IPS DF 4.7 (cell line): ENCODE results near the gene SLC16A7.
"Not testable (repeated sequence)": the region's sequence is repeated elsewhere in the genome, so short reads cannot be mapped to it uniquely, and the experiment has no call there.

Source experiments
- DNase-seq: peaks from one replicate; pipeline ENCODE4 v3.0.0-alpha.2; 2013; ENCODE audit warnings: low spot score; ENCODE audit errors: extremely low read depth

Gene SLC16A7

GRCh38 chr12:59595883-59596540 is at the start of gene SLC16A7:
Gene SLC16A7, plus strand, starts transcription at chr12:59596029. Its CDS starts 108,773 bp downstream, at chr12:59704802.
- no peak for DNase-seq

GRCh38 chr12:59548930-59549329 is 46.9 kb upstream of the SLC16A7 start:
- no peak for DNase-seq

- DNase-seq: no peak
Measured at GRCh38 chr12:59559696-59560095, 36.1 kb upstream of the SLC16A7 start.

GRCh38 chr12:59570145-59570544 is 25.7 kb upstream of the SLC16A7 start:
- no peak for DNase-seq

- DNase-seq: no peak
Measured at GRCh38 chr12:59574406-59574805, 21.4 kb upstream of the SLC16A7 start.

GRCh38 chr12:59575826-59576225 is 20.0 kb upstream of the SLC16A7 start:
- no peak for DNase-seq

- no peak for DNase-seq
Measured at GRCh38 chr12:59578254-59578653, 17.6 kb upstream of the SLC16A7 start.

- no peak for DNase-seq
Measured at GRCh38 chr12:59579631-59580030, 16.2 kb upstream of the SLC16A7 start.

GRCh38 chr12:59580050-59580449 is 15.8 kb upstream of the SLC16A7 start:
- DNase-seq: no peak

GRCh38 chr12:59583003-59583712 is 12.7 kb upstream of the SLC16A7 start:
- DNase-seq: no peak

GRCh38 chr12:59587710-59588109 is 8.1 kb upstream of the SLC16A7 start:
- no peak for DNase-seq

GRCh38 chr12:59593761-59594160 is 2.1 kb upstream of the SLC16A7 start:
- no peak for DNase-seq

- no peak for DNase-seq
Measured at GRCh38 chr12:59594943-59595500, 807 bp upstream of the SLC16A7 start.

- no peak for DNase-seq
Measured at GRCh38 chr12:59595565-59595882, 305 bp upstream of the SLC16A7 start.

GRCh38 chr12:59597385-59597781 is 1.6 kb downstream of the SLC16A7 start:
- DNase-seq: no peak

- no peak for DNase-seq
Measured at GRCh38 chr12:59600171-59600570, 4.3 kb downstream of the SLC16A7 start.

- no peak for DNase-seq
Measured at GRCh38 chr12:59603754-59604153, 7.9 kb downstream of the SLC16A7 start.

GRCh38 chr12:59612823-59613434 is 17.1 kb downstream of the SLC16A7 start:
- DNase-seq: not testable (repeated sequence)

GRCh38 chr12:59615392-59616165 is 19.8 kb downstream of the SLC16A7 start:
- DNase-seq: no peak

- DNase-seq: no peak
Measured at GRCh38 chr12:59619461-59620240, 23.8 kb downstream of the SLC16A7 start.

GRCh38 chr12:59620326-59620725 is 24.5 kb downstream of the SLC16A7 start:
- no peak for DNase-seq
